Heart left ventricle (tissue), 16 donors: Measurements from ENCODE around the gene C1orf159. TPM values are rescaled to one million over a fixed set of nuclear protein-coding genes. Genes with fewer than 3 reads are reported as not detected.
"Not testable (repeated sequence)": the region's sequence is repeated elsewhere in the genome, so short reads cannot be mapped to it uniquely, and the experiment has no call there.

Experiments used
- ATAC-seq, 4 donors: fragments of 200-7000 bp; cut with Tn5 transposase; one replicate each; pipeline ENCODE4 v1.9.1; 2020 to 2022; ENCODE audit warnings: moderate library complexity in 4 of 4, mild to moderate bottlenecking in 3 of 4, moderate number of reproducible peaks in 1 of 4
- DNase-seq, 5 donors: peaks; one replicate each; pipeline ENCODE4 v3.0.0-alpha.2; 2020
- H3K27ac ChIP-seq, 12 donors: fragments of 200-600 bp; sonication (generic) in 4 of 12; one replicate each; pipeline versions ENCODE4 v1.5.0 to v1.8.0; 2016 to 2022; ENCODE audit warnings: mild to moderate bottlenecking in 2 of 12
- H3K27me3 ChIP-seq, 9 donors: fragments of 200-600 bp; sonication (generic) in 2 of 9; one replicate each; pipeline versions ENCODE4 v1.5.1 to v1.8.0; 2016 to 2022; ENCODE audit warnings: mild to moderate bottlenecking in 3 of 9
- H3K36me3 ChIP-seq, 9 donors: fragments of 200-600 bp; sonication (generic) in 2 of 9; one replicate each; pipeline versions ENCODE4 v1.5.0 to v1.8.0; 2018 to 2022; ENCODE audit warnings: mild to moderate bottlenecking in 2 of 9
- H3K4me1 ChIP-seq, 12 donors: fragments of 200-600 bp; sonication (generic) in 4 of 12; one replicate each; pipeline versions ENCODE4 v1.5.0 to v1.8.0; 2016 to 2022; ENCODE audit warnings: mild to moderate bottlenecking in 3 of 12
- H3K4me3 ChIP-seq, 12 donors: fragments of 200-600 bp; sonication (generic) in 4 of 12; one replicate each; pipeline versions ENCODE4 v1.5.0 to v1.8.0; 2017 to 2022; ENCODE audit warnings: mild to moderate bottlenecking in 9 of 12, moderate library complexity in 4 of 12
- H3K9me3 ChIP-seq, 12 donors: fragments of 200-600 bp; sonication (generic) in 4 of 12; one replicate each; pipeline versions ENCODE4 v1.5.0 to v1.8.0; 2016 to 2022; ENCODE audit warnings: mild to moderate bottlenecking in 1 of 12
- POLR2A ChIP-seq, 2 donors: fragments of 450-650 bp; IDR thresholded peaks; one replicate each; pipeline ENCODE4 v1.6.1; 2017; ENCODE audit warnings: antibody characterized with exemption in 2 of 2, mild to moderate bottlenecking in 2 of 2, moderate library complexity in 2 of 2
- WGBS, 4 donors: extraction: QIAGEN DNeasy Blood & Tissue Kit in 2 of 4; methylation state at CpG; one replicate each; pipeline versions ENCODE4 v1.1.5 to v1.1.7; 2013 to 2018; 5-methylcytosine and 5-hydroxymethylcytosine counted together
- intact Hi-C, 10 donors: fragments of 100-400 bp; cut with DNase I; formaldehyde crosslinking; loops; one replicate each; pipeline versions ENCODE4 v1.11.1 to v1.14.2; 2022
- polyA plus RNA-seq, 2 donors: library from polyadenylated mRNA; stranded (reverse); fragments of 200-250 nt; gene quantifications; one replicate each; pipeline ENCODE4 v1.2.3, GENCODE V29; 2013
- total RNA-seq, 9 donors: library from RNA; depleted of rRNA in 2 of 9; stranded (reverse); fragments of >200 nt in 2 of 9; fragmentation: NEBNext Ultra II Directional in 3 of 9; extraction: Animal tissue kit (Norgen Biotek cat#: 25700) in 3 of 9; gene quantifications; one replicate each; pipeline versions ENCODE4 v1.1.0 to v1.2.4, GENCODE V29; 2016 to 2023
- TF ChIP-seq, protein P1 (sequence below), 12 donors: fragments of 200-600 bp; sonication (generic) in 4 of 12; IDR thresholded peaks; one replicate each; pipeline versions ENCODE4 v1.5.0 to v1.8.0; 2018 to 2022; ENCODE audit warnings: antibody characterized with exemption in 12 of 12, mild to moderate bottlenecking in 5 of 12
- donor health status: ischemic (EF 13 %, LVEDD 7.1; RV severe dilation, severe dysfunction).
- donor health status: healthy with polysubstance abuse.
- donor health status: DM: no; HTN: yes; CAD: no.
- donor health status: DM: no; HTN: no; CAD: no.
- donor health status: ischemic (EF 25% LVEDD 6.9; RV normal size, moderate dysfunction).
- donor health status: ischemic (EF 25% LVEDD 5.7; RV mildly dilated, moderate dysfunction).
- donor health status: healthy.
- donor health status: DM: yes; HTN: yes; CAD: no.
- donor health status: ischemic (EF 35%, LVEDD 5.7; RV mildly dilated, moderate dysfunction).
- donor health status: nonischemic (EF 11% LVEDD 7.7; RV severe dilation, severe dysfunction).
- donor health status: DM: yes; HTN: yes; CAD: no.
- donor health status: PGD.
- donor health status: ischemic (EF 29% LVEDD 5.4; RV normal size, mild dysfunction).
- donor health status: nonischemic (EF 23%, LVEDD 6.1; RV moderate dilation, normal function).

Gene C1orf159
- total and polyA plus RNA-seq, 11 donors = 3.7 to 7.2 (median 4.4) TPM

DNA sequence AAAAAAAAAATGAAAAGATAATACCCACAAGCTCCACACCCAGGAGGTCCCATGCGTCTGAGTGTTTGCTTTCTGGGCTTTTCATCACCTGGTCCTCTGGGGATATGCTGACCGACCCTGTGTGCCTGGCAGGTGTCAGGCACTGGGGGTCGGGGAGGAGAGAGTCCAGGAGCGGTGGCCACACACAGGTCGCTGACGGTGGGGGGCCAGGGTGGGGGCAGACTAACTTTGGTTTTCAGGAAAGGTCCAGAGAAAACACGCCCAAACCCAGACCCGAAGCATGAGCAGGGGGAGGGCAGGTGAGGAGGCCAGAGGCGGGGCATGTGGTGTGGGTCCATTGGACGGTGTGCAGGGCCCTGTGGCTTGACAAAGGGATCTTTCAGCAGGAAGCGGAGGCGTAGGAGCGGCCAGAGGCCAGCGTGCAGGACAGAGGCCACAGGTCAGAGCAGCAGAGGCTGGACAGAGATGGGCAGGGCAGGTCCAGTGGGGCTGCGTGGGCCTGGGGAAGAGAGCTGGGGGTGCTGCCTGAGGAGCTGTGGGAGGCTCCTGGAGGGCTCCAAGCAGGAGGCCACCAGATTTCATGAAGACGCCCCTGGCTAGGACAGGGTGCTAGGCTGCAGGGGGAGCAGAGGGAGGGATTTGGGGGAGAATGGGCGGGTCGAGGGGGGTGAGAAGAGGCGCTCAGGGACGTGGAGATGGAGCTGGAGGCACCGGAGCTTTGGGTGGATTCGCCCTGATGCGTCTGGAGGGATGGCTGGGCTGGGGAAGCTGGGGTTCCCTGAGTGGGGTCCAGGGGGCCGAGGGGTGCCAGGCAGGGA is 57.6 kb downstream of the C1orf159 start:
- no peak for TF ChIP-seq POLR2A (IDR thresholded peaks at IDR 0.05)
- TF ChIP-seq, protein P1, sequence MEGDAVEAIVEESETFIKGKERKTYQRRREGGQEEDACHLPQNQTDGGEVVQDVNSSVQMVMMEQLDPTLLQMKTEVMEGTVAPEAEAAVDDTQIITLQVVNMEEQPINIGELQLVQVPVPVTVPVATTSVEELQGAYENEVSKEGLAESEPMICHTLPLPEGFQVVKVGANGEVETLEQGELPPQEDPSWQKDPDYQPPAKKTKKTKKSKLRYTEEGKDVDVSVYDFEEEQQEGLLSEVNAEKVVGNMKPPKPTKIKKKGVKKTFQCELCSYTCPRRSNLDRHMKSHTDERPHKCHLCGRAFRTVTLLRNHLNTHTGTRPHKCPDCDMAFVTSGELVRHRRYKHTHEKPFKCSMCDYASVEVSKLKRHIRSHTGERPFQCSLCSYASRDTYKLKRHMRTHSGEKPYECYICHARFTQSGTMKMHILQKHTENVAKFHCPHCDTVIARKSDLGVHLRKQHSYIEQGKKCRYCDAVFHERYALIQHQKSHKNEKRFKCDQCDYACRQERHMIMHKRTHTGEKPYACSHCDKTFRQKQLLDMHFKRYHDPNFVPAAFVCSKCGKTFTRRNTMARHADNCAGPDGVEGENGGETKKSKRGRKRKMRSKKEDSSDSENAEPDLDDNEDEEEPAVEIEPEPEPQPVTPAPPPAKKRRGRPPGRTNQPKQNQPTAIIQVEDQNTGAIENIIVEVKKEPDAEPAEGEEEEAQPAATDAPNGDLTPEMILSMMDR (IDR thresholded peaks at IDR 0.05) = no peak
- H3K27me3 ChIP-seq = peaks cover 19 to 55% (median 34%) of the 10 kb centered on the region in 9 donors
- 21 to 30% (median 26%) methylated on average over 24 of the region's 24 CpGs for WGBS, 4 donors
- peak overlapping the region in 5 of 12 donors; percentile 49 to 70 (median 60) for H3K4me3 ChIP-seq
- no peaks in the 10 kb centered on the region for H3K9me3 ChIP-seq
- no peak for DNase-seq
- intact Hi-C loops = loop anchor here in 1 of 10 donors (2.0 kb wide), 1 partner anchor 21 kb away; no protein-coding TSS in a partner anchor
- peaks cover 0 to 33% (median 13%) of the 10 kb centered on the region in 12 donors for H3K4me1 ChIP-seq
- H3K36me3 ChIP-seq = peaks cover 0 to 7% (median 0%) of the 10 kb centered on the region in 9 donors
- H3K27ac ChIP-seq = no peak overlapping the region
- no peak for ATAC-seq

DNA sequence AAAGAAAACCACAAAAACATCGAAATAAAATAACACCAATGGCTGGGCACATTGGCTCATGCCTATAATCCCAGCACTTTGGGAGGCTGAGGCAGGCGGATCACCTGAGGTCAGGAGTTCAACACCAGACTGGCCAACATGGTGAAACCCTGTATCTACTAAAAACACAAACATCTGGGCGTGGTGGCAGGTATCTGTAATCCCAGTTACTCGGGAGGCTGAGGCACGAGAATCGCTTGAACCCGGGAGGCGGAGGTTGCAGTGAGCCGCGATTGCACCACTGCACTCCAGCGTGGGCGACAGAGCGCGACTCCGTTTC is 58.2 kb downstream of the C1orf159 start:
- not testable (repeated sequence) for H3K4me3 ChIP-seq, H3K27ac ChIP-seq, H3K9me3 ChIP-seq, DNase-seq, ATAC-seq, H3K36me3 ChIP-seq
- Histone ChIP-seq H3K27me3 (peaks cover 14 to 50% (median 28%) of the 10 kb centered on the region in 9 donors), H3K4me1 (peaks cover 0 to 33% (median 13%) of the 10 kb centered on the region in 12 donors)
- 67 to 78% (median 74%) methylated on average over 15 of the region's 15 CpGs for WGBS, 4 donors
- intact Hi-C loops = loop anchor here in 1 of 10 donors (2.0 kb wide), 1 partner anchor 21 kb away; no protein-coding TSS in a partner anchor

DNA sequence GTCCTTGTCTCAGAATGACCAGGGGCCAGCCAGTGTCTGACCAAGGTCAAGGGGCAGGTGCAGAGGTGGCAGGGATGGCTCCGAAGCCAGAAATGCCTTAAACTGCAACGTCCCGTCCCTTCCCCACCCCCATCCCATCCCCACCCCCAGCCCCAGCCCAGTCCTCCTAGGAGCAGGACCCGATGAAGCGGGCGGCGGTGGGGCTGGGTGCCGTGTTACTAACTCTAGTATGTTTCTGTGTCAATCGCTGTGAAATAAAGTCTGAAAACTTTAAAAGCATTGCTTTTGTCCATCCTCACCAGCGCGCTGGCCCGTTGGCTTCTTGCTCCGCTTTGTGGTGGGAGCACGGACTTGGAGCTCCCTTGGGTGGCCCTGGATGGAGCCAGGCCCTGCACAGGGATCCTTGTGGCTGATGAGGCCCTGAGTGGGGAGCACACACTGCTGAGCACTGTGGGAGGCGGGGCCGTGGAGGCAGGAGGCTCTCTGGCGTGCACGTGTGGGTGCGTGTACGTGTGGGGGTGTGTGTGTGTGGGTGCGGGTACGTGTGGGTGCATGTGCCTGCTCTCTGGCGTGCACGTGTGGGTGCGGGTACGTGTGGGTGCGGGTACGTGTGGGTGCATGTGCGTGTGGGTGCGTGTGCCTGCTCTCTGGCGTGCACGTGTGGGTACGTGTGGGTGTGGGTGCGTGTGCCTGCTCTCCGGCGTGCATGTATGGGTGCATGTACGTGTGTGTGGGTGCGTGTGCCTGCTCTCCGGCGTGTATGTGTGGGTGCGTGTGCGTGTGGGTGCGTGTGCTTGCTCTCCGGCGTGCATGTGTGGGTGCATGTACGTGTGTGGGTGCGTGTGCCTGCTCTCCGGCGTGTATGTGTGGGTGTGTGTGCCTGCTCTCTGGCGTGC is 59.8 kb downstream of the C1orf159 start:
- DNase-seq = no peak
- no peak for ATAC-seq
- Histone ChIP-seq H3K27me3 (peaks cover 12 to 36% (median 21%) of the 10 kb centered on the region in 9 donors), H3K36me3 (peaks cover 0 to 16% (median 0%) of the 10 kb centered on the region in 9 donors), H3K27ac (no peak overlapping the region), H3K4me3 (no peak overlapping the region), H3K9me3 (no peaks in the 10 kb centered on the region), H3K4me1 (peaks cover 0 to 25% (median 12%) of the 10 kb centered on the region in 12 donors)
- TF ChIP-seq POLR2A (IDR thresholded peaks at IDR 0.05) = no peak
- TF ChIP-seq, protein P1 (IDR thresholded peaks at IDR 0.05) = no peak
- intact Hi-C loops = no loop called here
- 87 to 90% (median 88%) methylated on average over 46 to 50 of the region's 50 CpGs for WGBS, 4 donors

DNA sequence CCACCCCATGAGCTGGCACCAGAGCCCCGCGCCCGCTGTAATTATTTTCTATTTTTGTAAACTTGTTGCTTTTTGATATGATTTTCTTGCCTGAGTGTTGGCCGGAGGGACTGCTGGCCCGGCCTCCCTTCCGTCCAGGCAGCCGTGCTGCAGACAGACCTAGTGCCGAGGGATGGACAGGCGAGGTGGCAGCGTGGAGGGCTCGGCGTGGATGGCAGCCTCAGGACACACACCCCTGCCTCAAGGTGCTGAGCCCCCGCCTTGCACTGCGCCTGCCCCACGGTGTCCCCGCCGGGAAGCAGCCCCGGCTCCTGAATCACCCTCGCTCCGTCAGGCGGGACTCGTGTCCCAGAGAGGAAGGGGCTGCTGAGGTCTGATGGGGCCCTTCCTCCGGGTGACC is 60.9 kb downstream of the C1orf159 start:
- intact Hi-C loops = no loop called here
- 78 to 93% (median 92%) methylated on average over 10 to 23 of the region's 23 CpGs for WGBS, 4 donors
- Histone ChIP-seq H3K9me3 (no peaks in the 10 kb centered on the region), H3K4me1 (peaks cover 0 to 21% (median 11%) of the 10 kb centered on the region in 12 donors), H3K27ac (no peak overlapping the region), H3K36me3 (peaks cover 0 to 24% (median 0%) of the 10 kb centered on the region in 9 donors), H3K27me3 (peaks cover 2 to 24% (median 13%) of the 10 kb centered on the region in 9 donors), H3K4me3 (no peak overlapping the region)
- DNase-seq = no peak
- ATAC-seq = no peak
- TF ChIP-seq POLR2A (IDR thresholded peaks at IDR 0.05) = no peak
- TF ChIP-seq, protein P1 (IDR thresholded peaks at IDR 0.05) = no peak
